ACC112 (cell line): ENCODE data around the gene DPYSL3.

Source experiments
- H2AFZ ChIP-seq: fragments of 200-600 bp; sonication (generic); one replicate; pipeline ENCODE4 v1.6.0; 2017; ENCODE audit warnings: antibody characterized with exemption, low read length; ENCODE audit not compliant: unreplicated experiment
- H3K27ac ChIP-seq: fragments of 200-600 bp; sonication (generic); 2 replicates; pipeline ENCODE4 v1.5.1; 2014; ENCODE audit warnings: low read depth, mild to moderate bottlenecking, antibody characterized with exemption, low read length, moderate library complexity
- H3K27me3 ChIP-seq: fragments of 200-600 bp; sonication (generic); 2 replicates; pipeline ENCODE4 v1.6.1; 2014; ENCODE audit warnings: mild to moderate bottlenecking, antibody characterized with exemption, low read length, moderate library complexity, mixed read lengths; ENCODE audit not compliant: insufficient read depth
- H3K36me3 ChIP-seq: fragments of 200-600 bp; sonication (generic); 2 replicates; pipeline ENCODE4 v1.6.1; 2016; ENCODE audit warnings: mild to moderate bottlenecking, antibody characterized with exemption, low read length, moderate library complexity, mixed read lengths; ENCODE audit not compliant: insufficient read depth
- H3K4me1 ChIP-seq: fragments of 200-600 bp; sonication (generic); one replicate; pipeline ENCODE4 v1.6.1; 2016; ENCODE audit warnings: low read length, mixed read lengths; ENCODE audit not compliant: insufficient read depth, unreplicated experiment, control insufficient read depth
- H3K4me3 ChIP-seq: fragments of 200-600 bp; sonication (generic); 2 replicates; pipeline ENCODE4 v1.5.1; 2014; ENCODE audit warnings: mild to moderate bottlenecking, low read depth, low read length
- H3K79me2 ChIP-seq: fragments of 200-600 bp; sonication (generic); one replicate; pipeline ENCODE4 v1.6.0; 2016; ENCODE audit warnings: low read length; ENCODE audit not compliant: control insufficient read depth, unreplicated experiment, insufficient read depth

The DPYSL3 gene

DNA sequence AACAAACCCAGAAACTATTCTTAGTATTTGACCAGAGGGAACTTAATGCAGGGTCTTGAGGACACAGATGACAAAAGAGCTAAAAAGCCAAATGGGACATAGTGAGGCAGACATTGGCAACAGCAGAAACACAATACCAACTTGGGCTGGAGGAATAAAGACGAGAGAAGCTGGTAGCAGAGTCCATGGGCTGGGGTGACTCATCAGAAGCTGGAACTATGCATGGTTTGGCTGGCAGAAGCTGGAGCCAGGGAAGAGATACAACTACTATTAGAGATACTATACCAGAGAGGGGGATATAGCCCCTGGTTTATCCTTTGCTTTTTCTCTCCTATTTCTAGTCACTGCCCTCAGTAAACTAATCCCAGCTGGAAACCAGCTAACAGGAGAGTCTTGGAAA lies 29.2 kb upstream of the DPYSL3 start:
- no peaks in the 10 kb centered on the region for H3K79me2 ChIP-seq
- H3K4me1 ChIP-seq, result peaks cover 29% of the 10 kb centered on the region
- H3K36me3 ChIP-seq, result no peaks in the 10 kb centered on the region
- H2AFZ ChIP-seq, result no peak overlapping the region
- no peak overlapping the region for H3K27ac ChIP-seq
- no peaks in the 10 kb centered on the region for H3K27me3 ChIP-seq
- no peak overlapping the region for H3K4me3 ChIP-seq

DNA sequence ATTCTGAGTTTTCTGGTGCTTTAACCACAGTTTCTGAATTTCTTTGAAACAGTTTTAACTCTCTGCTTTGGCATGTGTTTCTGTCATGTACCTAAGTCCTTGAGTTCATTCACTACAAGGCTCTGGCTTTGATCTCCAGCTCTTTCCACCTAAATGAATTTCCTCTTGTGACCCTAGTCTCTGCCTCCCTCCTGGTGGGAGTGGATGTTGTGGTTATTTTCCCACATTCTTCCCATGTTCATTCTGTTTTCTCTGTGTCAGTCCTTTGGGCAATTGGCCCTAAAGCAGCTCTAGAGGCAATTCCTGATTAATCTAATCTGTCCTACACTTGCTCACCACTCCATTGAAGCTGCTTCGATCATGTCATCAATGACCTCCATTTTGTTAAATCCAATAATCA lies 28.4 kb upstream of the DPYSL3 start:
- H3K36me3 ChIP-seq, result no peaks in the 10 kb centered on the region
- no peaks in the 10 kb centered on the region for H3K79me2 ChIP-seq
- no peak overlapping the region for H3K27ac ChIP-seq
- H2AFZ ChIP-seq, result no peak overlapping the region
- no peak overlapping the region for H3K4me3 ChIP-seq
- peaks cover 33% of the 10 kb centered on the region for H3K4me1 ChIP-seq
- no peaks in the 10 kb centered on the region for H3K27me3 ChIP-seq

DNA sequence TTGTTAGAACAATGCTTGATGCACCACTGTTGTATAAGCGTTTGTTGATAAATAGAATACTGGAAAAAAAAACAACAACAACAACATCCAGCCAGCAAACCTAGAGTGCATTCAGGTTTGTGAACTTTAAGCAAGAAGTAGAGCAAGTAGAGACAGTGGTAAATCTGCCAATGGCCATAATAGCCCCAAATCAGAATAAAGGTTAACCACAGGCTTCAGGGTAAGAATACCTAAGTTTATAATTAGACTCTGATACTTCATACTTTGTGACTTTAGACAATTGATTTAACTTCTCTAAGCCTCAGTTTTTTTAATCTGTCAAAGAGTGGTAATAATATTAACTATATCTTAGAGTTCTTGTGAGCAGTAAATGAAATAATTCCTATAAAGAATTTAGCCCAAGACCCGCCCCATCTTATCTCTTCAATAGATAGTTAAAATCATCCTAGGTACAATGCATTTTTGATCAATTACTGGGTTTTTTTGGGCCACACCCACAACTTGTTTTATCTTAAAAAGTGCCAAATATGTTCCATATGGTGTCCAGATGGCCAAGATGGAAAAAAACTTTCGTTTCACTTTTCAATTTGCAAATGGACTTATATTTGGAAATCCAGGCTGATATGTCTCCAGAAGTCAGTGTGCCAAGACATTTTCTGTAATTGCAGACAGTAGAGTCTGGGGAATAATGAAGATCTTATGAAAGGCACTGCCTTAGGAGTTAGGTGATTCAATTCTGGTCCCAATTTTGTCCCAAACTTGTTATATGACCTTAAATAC lies 24.5 kb upstream of the DPYSL3 start:
- no peaks in the 10 kb centered on the region for H3K79me2 ChIP-seq
- peaks cover 48% of the 10 kb centered on the region for H3K4me1 ChIP-seq
- no peak overlapping the region for H2AFZ ChIP-seq
- peak overlapping the region; percentile 73; the same call in 1 of the 2 replicates for H3K27ac ChIP-seq
- H3K4me3 ChIP-seq, result no peak overlapping the region
- no peaks in the 10 kb centered on the region for H3K27me3 ChIP-seq
- H3K36me3 ChIP-seq, result no peaks in the 10 kb centered on the region

DNA sequence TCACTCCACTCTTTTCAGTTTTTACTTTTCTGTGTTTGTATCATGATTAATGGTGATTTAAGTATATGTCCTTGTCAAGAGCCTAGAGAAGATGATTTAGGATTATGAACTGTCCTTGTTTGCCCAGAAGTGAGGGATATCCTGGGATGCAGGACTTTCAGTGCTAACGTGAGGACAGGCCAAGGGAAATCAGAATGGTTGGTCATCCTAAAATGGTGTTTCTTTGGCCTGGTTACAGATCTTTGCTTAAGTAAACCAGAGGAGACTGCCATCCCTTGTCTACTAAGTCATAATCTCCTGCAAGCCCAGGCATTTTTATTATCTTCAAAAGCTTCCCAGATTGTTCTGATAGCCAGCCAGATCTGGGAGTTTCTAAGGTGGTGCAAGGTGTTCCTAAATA lies 22.3 kb upstream of the DPYSL3 start:
- peak overlapping the region; percentile 69 for H3K27ac ChIP-seq

GRCh38 chr5:147530530-147531389 lies 20.9 kb upstream of the DPYSL3 start:
- Histone ChIP-seq H2AFZ (no peak overlapping the region), H3K79me2 (no peaks in the 10 kb centered on the region), H3K27ac (peak overlapping the region; percentile 69), H3K36me3 (no peaks in the 10 kb centered on the region), H3K4me1 (peaks cover 36% of the 10 kb centered on the region), H3K4me3 (peak overlapping the region; percentile 58), H3K27me3 (no peaks in the 10 kb centered on the region)

More for the DNA sequence above, 22.3 kb upstream of the DPYSL3 start:
- peak overlapping the region; percentile 55 for H2AFZ ChIP-seq
- H3K36me3 ChIP-seq, result no peaks in the 10 kb centered on the region
- peaks cover 45% of the 10 kb centered on the region for H3K4me1 ChIP-seq
- no peak overlapping the region for H3K4me3 ChIP-seq
- H3K79me2 ChIP-seq, result no peaks in the 10 kb centered on the region
- H3K27me3 ChIP-seq, result no peaks in the 10 kb centered on the region

- H3K27me3 ChIP-seq, result no peaks in the 10 kb centered on the region
- no peak overlapping the region for H3K27ac ChIP-seq
- H3K4me3 ChIP-seq, result no peak overlapping the region
- no peaks in the 10 kb centered on the region for H3K36me3 ChIP-seq
- no peak overlapping the region for H2AFZ ChIP-seq
- peaks cover 15% of the 10 kb centered on the region for H3K4me1 ChIP-seq
- no peaks in the 10 kb centered on the region for H3K79me2 ChIP-seq
These were observed 13.2 kb upstream of the DPYSL3 start for GRCh38 chr5:147523069-147523468.

- Histone ChIP-seq H3K27ac (no peak overlapping the region), H2AFZ (no peak overlapping the region), H3K36me3 (no peaks in the 10 kb centered on the region), H3K4me1 (peaks cover 15% of the 10 kb centered on the region), H3K4me3 (no peak overlapping the region), H3K27me3 (no peaks in the 10 kb centered on the region), H3K79me2 (no peaks in the 10 kb centered on the region)
These were observed 12.6 kb upstream of the DPYSL3 start for GRCh38 chr5:147522435-147522834.

DNA sequence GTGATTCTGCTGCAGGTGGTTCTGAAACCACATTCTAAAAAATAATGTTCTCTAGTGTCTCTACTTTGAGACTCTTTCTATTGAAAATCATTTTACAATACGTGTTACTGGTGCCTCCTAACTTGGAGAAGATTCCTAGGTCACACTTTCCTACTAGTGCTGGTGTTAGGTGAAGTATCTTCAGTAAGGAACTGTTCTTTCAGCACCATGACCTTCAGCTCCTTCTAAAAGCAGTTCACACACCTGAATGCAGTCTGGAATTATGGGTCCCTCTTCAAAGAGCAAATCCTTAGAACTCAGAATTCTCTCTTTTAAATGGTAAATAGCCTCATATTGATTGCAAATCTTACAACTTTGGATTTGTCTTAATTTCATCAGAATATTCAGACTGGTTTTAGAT lies 10.6 kb upstream of the DPYSL3 start:
- Histone ChIP-seq H3K79me2 (no peaks in the 10 kb centered on the region), H3K27me3 (no peaks in the 10 kb centered on the region), H3K27ac (no peak overlapping the region), H3K4me1 (peaks cover 15% of the 10 kb centered on the region), H2AFZ (no peak overlapping the region), H3K36me3 (no peaks in the 10 kb centered on the region), H3K4me3 (no peak overlapping the region)

DNA sequence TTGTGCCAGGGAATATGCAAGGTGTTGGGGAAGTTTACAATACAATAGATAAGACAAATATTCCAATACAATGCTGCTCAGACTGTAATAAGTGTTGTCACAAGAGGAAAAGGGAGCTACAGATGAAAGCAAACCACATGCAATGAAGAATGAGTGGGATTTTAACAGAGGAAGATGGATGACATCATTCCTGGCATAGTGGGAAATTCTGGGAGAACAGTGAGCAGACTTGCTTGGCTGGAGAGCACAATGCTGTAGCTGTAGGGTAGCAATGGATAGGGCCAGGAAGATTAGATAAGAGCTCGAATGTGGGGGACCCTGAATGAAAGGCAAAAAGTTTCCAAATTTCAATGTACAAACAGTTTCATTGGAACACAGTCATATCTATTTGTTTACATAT lies 9.5 kb upstream of the DPYSL3 start:
- H3K4me1 ChIP-seq, result peaks cover 15% of the 10 kb centered on the region
- H2AFZ ChIP-seq, result no peak overlapping the region
- H3K36me3 ChIP-seq, result no peaks in the 10 kb centered on the region
- no peak overlapping the region for H3K4me3 ChIP-seq
- H3K27ac ChIP-seq, result no peak overlapping the region
- no peaks in the 10 kb centered on the region for H3K27me3 ChIP-seq
- H3K79me2 ChIP-seq, result no peaks in the 10 kb centered on the region

DNA sequence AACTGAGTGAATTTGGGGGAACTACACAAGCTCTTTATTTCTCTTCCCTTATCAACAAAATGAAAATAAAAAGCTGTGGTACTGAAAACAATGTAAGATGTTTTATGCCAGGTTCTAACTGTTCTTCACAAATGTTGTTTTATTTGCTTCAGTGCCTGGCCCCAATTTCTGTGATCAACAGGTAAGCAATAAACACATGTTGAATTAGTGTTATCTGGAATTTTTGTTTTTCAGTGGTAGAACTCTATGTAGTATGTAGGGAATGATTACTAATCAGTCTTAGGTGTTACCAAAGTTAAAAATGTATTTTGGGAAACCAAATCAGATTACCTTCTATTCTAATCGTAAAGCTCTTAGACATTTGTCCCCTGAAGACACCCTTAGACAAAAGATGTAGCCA lies 7.5 kb upstream of the DPYSL3 start:
- Histone ChIP-seq H3K36me3 (no peaks in the 10 kb centered on the region), H3K4me3 (no peak overlapping the region), H3K27ac (no peak overlapping the region)

GRCh38 chr5:147515269-147515668 lies 5.4 kb upstream of the DPYSL3 start:
- no peaks in the 10 kb centered on the region for H3K27me3 ChIP-seq
- H3K4me1 ChIP-seq, result peaks cover 2% of the 10 kb centered on the region
- H3K4me3 ChIP-seq, result no peak overlapping the region
- no peaks in the 10 kb centered on the region for H3K79me2 ChIP-seq
- H2AFZ ChIP-seq, result no peak overlapping the region
- H3K27ac ChIP-seq, result no peak overlapping the region
- no peaks in the 10 kb centered on the region for H3K36me3 ChIP-seq

More for the DNA sequence above, 7.5 kb upstream of the DPYSL3 start:
- Histone ChIP-seq H3K27me3 (no peaks in the 10 kb centered on the region), H2AFZ (no peak overlapping the region), H3K4me1 (peaks cover 7% of the 10 kb centered on the region), H3K79me2 (no peaks in the 10 kb centered on the region)
